GM19395 (cell line): Measurements from ENCODE around the gene APBA2.

Experiments used
- ATAC-seq: cut with Tn5 transposase; IDR thresholded peaks from one replicate; pipeline ENCODE4 v1.9.1; 2021; ENCODE audit warnings: mild to moderate bottlenecking, moderate library complexity; ENCODE audit not compliant: unreplicated experiment

The APBA2 gene

DNA sequence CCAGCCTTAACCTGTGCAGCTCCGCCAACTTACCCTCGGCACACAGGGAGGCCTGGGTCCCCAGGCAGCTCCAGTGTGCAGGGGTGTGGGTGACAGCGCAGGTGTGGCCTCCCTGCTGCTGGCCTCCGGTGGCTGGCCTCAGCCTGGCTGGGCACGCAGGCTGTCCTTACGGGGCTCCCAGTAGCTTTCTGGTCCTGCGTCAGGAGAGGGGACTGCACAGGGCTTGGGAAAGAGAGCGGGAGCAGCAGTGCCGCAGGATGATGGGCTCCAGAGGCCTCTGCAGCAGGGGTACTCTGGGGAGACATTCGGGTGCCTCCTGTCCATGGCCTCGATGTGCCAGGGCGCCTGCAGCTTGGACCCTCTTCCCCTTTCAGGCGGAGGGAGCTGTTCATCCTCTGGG is 9.4 kb downstream of the APBA2 start:
- no peak for ATAC-seq

DNA sequence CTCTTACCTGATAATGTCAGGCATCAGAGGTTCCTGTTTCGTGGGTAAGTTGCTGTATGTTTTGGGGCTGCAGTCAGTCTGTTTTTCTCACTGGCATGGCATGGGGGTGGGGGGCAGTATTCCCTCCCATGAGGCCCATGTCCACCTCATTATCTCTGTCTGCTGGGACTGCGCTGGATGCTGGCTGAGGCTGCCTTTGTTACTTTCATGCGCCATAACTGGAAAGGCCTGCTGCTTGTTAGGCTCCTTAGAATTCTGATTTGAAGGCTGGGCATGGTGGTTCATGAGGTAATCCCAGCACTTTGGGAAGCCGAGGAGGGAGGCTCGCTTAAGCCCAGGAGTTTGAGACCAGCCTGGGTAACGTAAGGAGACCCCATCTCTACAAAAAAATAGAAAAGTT is 9.8 kb downstream of the APBA2 start:
- no peak for ATAC-seq

DNA sequence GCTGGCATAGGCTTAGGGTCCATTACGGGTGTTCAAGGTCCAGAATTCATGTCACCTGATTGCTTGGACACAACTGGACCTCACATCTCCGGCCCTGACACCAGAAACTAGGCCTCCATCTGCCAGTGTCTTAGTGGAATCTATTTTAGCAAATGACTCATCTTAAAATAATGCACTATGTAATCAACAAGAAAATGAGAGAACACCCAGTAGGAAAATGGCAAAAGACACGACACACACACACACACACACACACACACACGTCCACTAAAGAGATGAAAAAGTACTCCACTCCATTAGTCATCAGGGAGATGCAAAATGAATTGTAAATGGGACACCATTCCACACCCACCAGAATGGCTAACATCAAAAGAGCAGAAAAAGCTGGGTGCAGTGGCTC is 11.2 kb downstream of the APBA2 start:
- ATAC-seq, result no peak

DNA sequence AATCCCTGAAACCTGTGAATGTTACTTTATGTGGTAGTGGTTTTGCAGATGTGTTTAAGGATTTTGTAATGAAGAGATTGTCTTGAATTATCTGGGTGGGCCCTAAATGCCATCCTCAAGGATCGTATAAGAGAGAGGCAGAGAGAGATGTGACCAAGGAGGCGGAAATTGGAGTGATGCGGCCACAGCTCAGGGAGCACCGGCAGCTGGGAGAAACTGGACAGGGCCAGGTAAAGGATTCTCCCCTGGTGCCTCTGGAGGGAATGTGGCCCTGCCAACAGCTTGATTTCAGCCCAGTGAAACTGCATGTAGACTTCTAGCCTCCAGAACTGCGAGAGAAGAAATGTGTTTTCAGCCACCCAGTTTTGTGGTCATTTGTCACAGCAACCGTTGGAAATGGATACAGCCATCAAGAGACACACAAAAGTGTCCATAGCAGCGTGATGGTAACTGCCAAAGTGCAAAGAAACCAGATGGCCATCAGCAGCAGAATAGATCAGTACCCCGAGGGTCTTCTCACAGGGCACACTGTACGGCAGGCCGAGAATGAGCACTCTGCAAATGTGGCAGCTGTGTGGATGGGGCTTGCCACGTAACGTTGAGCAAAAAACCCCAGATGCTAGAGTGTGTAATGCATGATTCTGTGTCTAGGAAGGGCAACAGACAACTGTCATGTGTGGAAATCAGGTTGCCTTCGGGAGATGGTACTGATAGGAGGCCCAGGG is 12.2 kb downstream of the APBA2 start:
- no peak for ATAC-seq

DNA sequence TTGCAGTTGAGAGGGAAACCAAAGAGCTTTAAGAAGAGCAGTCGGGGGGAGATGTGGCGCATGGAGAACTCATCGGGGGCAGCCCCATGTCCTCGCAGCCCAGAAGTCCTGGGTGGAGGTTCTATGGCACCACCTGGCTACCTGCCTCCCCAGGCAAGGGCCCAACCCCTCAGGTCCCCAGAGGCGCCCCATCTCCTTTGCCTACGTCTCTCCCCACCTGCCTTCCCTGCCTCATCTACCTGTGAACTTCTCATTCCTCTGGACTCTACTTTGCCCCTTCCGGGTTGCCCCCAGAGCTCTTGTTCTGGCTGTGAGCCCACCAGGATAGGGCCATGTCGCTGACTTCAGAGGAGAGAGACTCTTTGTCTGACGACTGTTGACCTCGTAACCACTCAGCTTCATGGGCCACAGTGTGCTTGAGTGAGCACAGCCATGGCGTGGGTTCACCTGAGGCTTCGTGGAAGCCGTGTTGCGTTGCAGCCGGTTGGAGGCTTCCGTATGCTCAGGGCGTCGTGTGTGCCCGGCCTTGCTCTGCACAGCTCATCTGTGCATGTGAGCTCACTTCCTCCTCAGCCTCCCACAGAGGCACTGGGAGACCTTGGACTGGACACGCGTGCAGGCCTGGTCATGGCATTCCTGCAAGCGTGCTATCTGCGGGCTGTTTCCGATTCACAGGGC is 13.4 kb downstream of the APBA2 start:
- no peak for ATAC-seq

DNA sequence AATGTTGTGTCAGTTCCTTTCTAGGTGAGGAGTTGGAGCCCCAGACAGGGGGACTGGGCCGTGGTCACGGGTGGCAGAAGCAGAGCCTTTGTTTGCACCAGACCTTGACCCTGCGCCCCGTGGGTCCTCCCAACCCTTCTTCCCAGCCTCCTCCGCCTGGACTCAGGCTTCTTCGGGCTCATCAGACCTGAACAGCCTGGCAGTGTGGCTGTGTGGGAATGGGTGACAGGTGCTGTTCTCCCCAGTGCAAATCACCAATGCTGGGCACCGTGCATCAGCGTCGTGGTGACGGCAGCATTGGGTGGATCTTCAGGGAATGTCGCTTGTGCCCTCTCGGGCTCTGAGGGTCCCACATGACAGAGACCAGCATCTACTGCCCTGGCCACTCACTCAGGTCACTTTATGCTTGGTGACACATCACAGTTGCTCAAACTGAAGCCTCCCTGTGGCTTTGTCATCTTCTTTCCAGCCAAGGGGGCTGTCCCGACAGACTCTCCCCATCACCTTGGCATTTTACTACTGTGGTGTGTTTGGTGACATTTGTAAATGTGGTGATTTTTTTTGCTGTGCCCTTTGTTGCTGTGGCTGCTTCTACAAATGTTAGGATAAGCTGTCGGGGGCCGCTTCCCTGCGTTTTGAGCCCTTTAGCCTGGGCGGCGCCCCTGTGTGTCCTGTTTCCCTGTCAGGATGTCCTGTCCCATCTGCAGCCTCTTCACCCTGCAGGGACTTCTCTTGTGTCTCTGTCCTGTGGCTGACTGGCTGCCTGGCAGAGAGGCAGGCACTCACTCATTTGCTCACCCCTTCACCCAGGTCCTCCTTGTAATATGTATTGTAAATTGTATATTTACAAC is 14.5 kb downstream of the APBA2 start:
- no peak for ATAC-seq

DNA sequence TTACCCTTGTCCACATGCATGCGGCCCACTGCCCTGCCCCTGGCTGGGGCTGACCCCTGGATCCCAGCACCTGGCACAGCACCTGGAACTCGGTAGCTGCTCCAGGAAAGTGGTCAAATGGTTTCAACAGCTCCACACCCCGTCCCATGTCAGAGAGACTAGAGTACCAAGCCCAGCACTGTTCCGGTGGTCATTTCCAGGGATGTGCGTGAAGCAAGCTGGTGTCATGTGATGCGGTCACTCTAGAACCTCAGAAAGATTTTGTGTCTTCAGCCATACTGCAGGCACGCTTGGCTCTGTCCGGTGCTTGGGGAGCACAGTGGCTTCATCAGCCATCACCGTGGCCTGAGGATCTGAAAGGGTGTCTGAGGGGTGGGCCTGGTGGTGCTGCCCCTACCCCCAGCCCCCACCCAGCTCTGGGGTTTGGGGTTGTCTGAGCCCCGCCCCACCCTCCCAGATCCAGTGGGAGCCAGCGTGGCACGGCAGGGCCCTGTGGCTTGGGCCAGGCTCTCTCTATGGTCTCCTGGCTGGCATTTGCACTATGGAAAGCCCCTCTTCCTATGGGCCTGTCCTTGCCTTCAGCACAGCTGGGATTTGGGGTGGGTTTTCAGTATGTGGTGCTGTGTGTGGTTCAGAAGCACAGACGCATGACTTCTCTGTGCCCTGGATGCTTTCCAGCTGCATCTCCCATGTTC is 15.3 kb downstream of the APBA2 start:
- no peak for ATAC-seq

DNA sequence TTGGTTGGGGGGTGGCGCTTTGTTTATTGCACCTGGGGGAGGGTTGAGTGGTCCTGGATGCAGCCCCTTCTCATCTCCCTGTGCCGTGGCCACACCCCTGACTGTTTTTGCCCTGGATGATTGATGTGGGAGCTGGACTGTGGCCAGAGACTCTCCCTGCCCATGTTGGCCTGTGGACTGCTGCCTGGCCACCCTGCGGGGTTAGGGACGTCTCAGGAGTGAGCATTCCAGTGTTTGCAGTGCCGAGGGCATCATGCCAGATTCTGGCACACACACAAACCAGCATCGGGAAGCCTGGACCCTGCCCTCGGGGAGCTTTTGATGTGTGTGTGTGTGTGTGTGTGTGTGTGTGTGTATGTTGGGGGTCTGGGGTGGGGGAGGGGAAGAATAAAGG is 15.8 kb downstream of the APBA2 start:
- ATAC-seq, result no peak

DNA sequence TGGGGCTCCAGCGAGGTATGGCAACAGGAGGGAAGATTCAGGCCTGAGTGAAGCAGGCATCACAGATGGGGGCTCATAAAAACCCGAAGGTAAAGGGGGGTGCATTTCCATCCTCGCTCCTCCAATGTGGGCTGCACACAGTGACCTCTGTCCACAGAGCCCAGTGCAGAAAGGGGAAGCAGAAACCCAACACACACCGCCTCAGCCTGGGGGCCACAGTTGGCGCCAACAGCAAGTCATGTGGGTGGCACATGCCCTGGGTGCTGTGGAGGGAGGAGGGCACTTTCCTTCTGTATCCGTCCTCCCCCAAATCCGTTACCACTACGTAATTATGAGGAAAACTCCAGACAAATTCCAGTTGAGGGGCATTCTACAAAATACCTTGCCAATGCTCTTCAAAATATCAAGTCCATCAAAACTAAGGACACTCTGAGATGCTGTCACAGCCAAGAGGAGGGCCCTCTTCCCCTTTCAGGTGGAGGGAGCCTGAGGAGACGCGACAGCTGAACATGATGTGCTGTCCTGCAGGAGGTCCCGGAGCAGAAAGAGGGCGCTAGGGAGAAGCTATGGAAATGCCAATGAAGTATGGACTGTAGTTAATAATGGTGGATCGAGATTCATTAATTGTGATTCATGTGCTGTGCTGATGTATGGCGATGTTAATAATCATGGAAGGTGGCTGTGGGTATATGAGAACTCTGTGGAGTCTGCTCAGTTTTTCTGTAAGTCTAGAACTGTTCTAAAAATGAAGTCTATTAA is 16.4 kb downstream of the APBA2 start:
- no peak for ATAC-seq

DNA sequence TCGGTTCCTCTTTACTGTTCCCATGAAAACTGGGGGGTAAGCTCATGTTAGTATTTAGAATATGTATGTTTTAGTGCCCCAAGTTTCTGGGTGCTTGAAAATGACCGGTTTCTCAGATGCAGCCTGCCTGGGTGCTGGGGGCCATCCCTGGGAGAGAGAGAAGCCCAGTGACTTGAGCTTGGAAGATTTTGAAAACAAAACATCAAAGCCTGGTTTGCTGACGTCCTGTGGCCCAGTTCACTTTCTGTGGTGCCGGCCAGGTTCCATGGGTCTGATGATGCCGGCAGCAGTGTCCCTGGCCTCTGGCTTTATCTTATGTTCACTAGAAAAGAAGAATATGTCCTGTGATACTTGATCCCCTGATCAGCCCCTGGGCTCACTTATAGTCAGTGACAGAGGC is 17.1 kb downstream of the APBA2 start:
- ATAC-seq, result no peak

DNA sequence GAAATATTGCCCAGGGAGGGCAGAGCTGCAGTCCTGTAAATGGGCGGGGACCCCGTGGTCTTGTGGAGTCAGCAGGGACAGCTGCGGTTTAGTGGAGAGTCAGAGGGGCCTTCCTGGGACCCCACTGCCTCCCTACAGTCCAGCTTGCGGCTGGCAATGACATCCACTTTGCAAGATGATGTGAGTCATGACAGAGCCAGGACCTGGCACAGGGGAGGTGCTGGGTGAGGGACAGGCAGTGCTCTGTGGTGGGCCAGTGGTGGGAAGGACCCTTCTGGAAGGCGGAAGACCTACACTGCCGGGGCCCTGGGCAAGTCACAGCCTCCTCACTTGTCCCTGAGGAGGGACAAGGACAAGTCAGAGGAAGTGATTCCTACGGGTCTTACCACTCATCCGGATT is 17.8 kb downstream of the APBA2 start:
- ATAC-seq, result no peak

DNA sequence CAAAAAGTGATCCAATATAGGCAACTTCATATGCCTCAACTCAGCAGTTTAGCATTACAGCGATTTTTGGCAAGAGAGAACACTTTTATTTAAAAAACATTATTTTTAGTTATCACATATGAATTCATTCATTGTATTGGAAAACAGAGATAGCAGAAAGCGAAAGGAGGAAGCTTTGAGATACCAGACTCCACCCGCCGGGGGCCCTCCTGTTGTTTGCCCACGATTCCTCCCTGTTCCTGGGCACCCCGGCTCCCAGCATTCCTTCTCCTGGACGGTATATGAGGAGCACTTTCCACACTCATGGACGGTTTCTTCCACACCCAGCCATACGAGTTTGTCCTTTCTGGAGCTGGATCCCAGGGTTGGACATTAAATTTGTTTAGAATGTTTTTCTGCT is 18.2 kb downstream of the APBA2 start:
- no peak for ATAC-seq

DNA sequence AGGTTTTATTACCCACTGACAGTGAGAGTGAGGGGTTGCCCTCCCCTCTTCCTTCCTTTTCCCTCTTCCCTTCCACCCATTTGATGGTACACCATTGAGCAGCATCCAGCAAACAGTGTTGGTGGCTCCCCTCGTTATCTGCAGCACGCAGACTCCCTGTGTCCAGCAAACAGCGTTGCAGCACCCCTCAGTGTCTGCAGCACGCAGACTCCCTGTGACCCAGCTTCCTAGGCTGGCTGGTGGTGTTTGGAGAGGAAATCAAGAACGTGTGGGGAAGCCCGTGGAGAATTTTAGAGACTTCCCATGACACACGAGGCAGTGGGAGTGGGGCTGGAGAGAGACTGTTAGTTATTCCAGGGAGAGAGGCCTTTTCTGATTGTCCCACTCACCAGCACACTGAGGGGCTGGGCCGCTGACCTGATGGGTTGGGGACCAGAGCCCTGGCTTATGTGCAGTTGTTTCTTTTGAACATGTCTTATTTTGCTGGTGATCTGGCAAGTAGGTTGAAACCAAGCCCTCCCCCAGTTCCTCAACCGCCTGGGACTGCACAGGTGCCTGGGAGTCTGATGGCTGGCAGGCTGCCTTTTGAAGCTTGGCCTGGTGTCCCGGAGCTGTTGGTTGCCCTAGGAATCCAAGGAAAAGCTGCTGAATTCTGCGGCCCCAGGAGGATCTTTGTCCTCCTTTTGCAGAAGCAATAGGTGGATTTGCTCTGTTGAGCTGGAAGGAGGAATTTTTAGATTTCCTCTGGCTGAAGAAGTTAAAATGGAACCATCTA is 19.0 kb downstream of the APBA2 start:
- no peak for ATAC-seq

DNA sequence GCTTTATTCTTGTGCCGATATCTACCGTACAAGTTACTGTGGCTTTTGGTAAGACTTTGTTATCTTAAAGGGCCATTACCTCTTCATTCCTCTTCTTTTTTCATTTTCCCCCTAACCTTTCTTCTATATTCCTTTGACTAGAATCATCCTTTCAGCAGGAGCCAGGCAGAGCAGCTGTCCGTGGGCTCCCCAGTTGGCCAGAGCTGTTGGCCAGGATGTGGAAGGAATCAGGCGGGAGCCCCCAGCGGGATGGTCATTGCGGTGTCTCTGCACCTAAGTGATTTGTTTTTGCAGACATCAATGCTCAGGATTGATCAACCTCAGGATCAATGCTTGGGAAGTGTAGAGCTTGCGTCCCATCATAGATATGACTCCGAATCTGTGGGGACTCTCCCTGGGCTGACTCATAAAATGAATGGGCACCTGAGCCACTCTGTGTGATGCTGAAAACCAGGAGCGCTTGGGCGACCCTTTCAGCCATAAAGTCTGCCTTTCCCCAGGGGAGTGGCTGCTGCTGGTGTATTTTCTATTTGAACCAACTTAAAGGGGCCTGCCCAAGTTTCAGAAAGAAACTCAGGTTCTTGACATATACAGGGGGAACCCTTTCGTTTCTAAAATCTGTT is 21.7 kb downstream of the APBA2 start:
- no peak for ATAC-seq

DNA sequence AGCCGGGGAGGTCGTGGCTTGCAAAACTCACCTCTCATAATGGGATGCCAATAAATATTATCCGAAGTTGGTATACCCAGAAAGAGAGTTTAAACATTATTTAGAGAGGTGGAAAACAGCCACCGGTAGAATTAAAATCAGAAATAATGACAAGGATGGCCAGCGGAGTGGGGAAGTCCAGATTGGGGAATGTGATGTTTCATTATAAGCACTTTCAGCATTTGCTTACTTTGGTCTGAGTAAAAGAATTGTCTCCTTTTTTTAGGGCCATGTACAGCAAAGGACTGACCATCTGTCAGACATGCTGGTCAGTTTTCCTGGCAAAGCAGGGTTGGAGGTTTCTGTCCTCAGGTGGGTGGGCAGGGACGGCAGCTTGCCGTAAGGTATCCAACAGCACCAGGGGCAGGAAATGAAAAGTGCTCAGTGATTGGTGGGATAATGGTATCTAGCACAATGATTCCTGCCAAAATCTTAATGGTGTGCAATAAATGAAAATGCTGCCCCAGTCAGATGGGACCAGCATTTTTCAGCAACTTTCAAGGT is 24.3 kb downstream of the APBA2 start:
- no peak for ATAC-seq

DNA sequence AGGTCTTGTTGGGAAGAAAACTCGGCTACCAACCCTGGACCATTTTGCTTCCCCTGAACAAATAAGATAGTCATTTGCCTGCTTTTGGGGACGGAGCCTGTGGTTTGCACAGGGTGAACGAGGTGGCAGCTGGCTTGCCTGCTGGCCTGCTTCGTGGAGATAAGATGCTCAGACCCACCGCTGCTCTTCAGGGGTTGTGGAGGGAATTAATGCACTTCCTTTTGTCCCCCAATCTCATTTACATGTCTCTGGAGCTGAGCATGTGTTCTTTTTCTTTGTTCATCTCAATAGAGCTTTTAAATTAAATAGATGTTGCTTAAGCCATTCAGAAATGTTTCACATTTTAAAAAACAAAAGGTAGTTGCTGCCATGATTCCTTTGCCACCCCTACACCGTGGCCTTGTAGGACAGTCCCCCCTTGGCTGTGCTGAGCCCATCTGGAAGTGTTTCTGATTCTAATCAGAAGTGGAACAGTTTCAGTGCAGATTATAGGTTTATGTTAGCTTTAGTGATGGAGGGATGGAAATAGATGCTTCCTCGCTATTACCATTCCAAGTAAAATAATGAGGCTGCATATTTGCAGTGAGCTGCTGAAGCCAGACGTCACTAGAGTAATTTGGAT is 25.6 kb downstream of the APBA2 start:
- ATAC-seq, result no peak

DNA sequence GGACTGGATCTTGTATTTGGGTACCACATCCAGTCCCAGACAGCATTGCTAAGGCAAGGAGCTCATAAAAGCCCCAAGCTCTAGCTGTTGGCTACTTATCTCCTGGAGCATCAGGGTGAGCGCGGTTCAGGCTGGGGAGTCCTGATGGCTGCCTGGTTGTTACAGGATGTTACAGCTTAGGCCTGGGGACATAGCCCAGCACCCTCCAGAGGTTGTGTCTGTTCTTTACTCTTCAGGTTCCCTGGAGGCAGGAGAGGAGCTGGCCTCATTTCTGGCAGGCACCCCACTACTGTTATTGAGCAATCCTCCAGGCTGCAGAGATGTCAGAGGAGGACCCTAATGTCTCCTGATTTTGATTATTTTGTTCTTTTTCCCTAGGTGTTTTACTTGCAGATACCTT is 26.6 kb downstream of the APBA2 start:
- ATAC-seq, result no peak

DNA sequence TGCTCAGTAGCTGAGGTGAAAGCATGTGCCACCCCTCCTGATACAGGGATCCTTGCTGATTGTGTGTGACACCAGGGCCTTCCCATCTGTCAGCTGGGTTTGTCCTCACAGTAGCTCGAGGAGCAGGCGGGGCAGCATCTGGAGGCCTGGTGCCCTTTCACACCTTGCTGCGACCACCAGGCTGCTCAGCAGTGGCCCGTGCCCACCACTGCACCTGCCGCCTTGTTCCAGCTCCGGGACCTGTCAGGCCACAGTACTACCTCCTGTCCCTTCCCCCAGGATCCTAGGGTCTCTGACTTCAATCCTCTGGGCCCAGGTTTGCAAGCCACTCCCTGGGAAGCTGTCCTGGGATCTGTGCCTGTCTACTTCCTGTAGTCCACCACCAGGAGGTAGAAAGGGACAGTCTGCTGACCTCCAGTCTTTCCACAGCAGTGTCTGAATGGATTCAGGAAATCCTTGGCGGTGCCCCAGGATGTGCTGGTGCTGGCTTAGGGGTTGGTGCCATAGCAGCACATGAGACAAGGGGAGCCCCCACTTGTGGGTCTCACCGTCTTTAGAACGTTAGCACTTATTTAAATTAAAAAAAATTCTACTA is 27.5 kb downstream of the APBA2 start:
- no peak for ATAC-seq
